ENCODE results near the gene SNHG17.

Gene SNHG17

DNA sequence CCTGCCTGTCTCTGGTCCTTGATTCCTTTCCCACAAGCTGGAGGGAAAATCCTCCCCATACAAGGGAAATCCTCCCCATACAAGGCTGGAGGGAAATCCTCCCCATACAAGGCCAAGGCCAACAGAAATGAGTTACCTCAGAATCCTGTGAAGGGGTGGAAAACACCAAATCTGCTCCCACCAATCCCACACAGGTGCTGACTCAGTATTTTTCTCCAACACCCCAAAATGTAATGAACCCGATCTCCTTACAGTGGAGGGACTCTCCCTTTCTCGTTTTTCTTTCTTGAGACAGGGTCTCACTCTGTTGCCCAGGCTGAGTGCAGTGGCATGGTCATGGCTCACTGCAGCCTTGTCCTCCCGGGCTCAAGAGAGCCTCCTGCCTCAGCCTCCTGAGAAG is 6.3 kb downstream of the SNHG17 start:
- TF ChIP-seq CTCF (IDR thresholded peaks at IDR 0.05; ENCODE audit: extremely low read depth, insufficient read depth, missing control alignments) = no peak
- in situ Hi-C loops (cut with MboI; ENCODE audit: low pct_unique_long_range_greater_than_20kb, low sequenced_read_pairs, unreplicated experiment) = no loop called here

GRCh38 chr20:38427655-38428023 is 7.5 kb downstream of the SNHG17 start:
- DNase-seq (ENCODE audit: low spot score) = no peak
- no peak for TF ChIP-seq CTCF (IDR thresholded peaks at IDR 0.05; ENCODE audit: extremely low read depth, insufficient read depth, missing control alignments)
- in situ Hi-C loops (cut with MboI; ENCODE audit: low pct_unique_long_range_greater_than_20kb, low sequenced_read_pairs, unreplicated experiment) = no loop called here

More for the DNA sequence above, 6.3 kb downstream of the SNHG17 start:
- no peak for DNase-seq (ENCODE audit: low spot score)

DNA sequence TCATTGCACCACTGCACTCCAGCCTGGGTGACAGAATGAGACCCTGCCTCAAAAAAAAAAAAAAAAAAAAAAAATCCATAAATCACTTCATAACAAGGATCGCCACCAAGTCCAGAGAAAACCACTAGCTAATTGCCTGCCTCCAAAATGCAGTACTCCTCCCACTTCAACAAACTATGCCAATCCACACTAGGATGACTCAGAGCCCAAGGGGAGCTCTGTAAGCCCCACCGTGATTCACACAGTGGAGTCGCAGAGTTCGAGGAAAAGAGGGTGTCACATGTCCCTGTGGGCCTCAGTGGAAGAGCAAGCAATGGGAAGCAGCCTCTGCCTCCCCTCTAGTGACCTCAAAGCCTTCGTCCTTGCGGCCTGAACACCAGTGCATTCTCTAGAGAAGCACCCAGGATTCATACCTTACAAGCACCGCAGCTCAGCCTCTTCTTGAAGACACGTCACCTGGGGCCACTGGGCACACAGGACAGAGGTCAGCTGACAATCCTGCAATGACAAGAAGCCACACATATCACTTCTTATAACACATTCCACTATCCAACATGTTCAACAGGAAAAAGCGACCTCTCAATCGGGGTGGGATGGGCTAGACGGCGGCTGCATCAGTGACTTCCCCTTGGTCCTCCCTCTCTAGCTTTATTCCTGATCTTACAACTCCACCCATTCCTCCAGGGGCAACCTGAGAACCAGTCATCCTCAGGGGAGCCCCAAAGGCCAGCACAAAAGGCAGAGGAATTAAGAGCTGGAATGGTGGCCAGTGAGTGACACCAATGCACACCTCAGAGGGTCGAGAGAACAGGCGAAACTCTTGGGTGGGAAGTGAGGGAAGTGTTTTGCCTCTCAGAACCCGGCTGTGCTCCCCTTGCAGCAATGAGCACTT is 8.9 kb downstream of the SNHG17 start:
- no peak for TF ChIP-seq CTCF (IDR thresholded peaks at IDR 0.05; ENCODE audit: extremely low read depth, insufficient read depth, missing control alignments)
- in situ Hi-C loops (cut with MboI; ENCODE audit: low pct_unique_long_range_greater_than_20kb, low sequenced_read_pairs, unreplicated experiment) = no loop called here
- DNase-seq (ENCODE audit: low spot score) = no peak

DNA sequence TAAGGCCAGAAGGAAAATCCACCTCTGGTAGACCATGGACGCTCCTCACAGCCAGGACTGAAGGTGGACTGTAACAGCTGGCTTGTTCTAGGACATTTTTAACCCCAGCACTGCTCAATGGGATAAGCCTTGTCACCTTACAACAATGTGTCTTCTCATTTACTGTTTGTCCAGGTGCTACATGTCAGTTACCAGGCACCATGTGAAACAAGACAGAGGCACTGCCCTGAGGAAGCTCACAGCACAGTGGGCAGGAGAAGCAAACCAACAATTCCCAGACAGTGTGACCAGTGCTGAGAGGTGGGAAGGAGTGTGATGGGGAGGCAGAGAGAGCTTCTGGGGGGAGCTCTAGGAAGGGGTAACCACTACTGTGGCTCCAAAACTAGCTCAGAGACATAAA is 10.7 kb downstream of the SNHG17 start:
- DNase-seq (ENCODE audit: low spot score) = no peak
- in situ Hi-C loops (cut with MboI; ENCODE audit: low pct_unique_long_range_greater_than_20kb, low sequenced_read_pairs, unreplicated experiment) = loop anchor here (25.0 kb wide), 1 partner anchor 362 kb away; no protein-coding TSS in a partner anchor
- no peak for TF ChIP-seq CTCF (IDR thresholded peaks at IDR 0.05; ENCODE audit: extremely low read depth, insufficient read depth, missing control alignments)

DNA sequence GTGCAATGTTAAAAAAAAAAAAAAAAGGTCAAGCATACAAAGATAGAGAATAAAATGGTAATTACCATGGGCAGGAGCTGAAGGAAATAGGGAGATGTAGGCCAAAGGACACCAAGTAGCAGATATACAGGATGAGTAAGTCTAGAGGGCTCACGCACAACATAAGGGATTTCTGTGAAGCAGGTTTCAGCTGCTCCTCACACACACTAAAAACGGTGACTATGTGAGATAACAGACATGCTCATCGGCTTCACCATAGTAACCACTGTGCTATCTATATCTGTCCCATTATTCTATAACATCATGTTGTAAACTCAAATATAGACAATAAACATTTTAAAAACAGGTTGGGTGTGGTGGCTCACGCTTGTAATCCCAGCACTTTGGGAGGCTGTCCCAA is 11.6 kb downstream of the SNHG17 start:
- TF ChIP-seq CTCF (IDR thresholded peaks at IDR 0.05; ENCODE audit: extremely low read depth, insufficient read depth, missing control alignments) = no peak
- in situ Hi-C loops (cut with MboI; ENCODE audit: low pct_unique_long_range_greater_than_20kb, low sequenced_read_pairs, unreplicated experiment) = loop anchor here (25.0 kb wide), 1 partner anchor 361 kb away; no protein-coding TSS in a partner anchor
- no peak for DNase-seq (ENCODE audit: low spot score)

DNA sequence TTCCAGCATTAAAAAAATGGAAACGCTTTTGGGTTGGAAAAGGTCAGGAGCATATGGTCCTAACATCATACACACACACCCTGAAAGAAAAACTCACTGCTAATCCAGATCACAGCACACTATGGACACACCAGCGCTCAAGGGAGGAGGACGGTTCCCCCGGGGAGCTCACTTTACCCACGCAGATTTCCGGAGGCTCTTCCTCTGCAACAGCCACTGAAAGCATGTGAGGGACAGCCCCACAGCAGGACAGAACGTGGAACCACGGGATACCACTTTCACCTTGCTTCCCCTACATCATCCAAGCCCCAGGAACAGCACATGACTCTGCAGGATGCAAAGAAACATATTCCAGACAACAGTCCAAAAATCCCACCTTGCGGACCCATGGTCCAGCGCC is 13.2 kb downstream of the SNHG17 start:
- no peak for TF ChIP-seq CTCF (IDR thresholded peaks at IDR 0.05; ENCODE audit: extremely low read depth, insufficient read depth, missing control alignments)
- DNase-seq (ENCODE audit: low spot score) = no peak
- in situ Hi-C loops (cut with MboI; ENCODE audit: low pct_unique_long_range_greater_than_20kb, low sequenced_read_pairs, unreplicated experiment) = loop anchor here (25.0 kb wide), 1 partner anchor 360 kb away; no protein-coding TSS in a partner anchor

Data from GM13977 (cell line).